ENCODE results near the gene SBK3.

SBK3 gene

DNA sequence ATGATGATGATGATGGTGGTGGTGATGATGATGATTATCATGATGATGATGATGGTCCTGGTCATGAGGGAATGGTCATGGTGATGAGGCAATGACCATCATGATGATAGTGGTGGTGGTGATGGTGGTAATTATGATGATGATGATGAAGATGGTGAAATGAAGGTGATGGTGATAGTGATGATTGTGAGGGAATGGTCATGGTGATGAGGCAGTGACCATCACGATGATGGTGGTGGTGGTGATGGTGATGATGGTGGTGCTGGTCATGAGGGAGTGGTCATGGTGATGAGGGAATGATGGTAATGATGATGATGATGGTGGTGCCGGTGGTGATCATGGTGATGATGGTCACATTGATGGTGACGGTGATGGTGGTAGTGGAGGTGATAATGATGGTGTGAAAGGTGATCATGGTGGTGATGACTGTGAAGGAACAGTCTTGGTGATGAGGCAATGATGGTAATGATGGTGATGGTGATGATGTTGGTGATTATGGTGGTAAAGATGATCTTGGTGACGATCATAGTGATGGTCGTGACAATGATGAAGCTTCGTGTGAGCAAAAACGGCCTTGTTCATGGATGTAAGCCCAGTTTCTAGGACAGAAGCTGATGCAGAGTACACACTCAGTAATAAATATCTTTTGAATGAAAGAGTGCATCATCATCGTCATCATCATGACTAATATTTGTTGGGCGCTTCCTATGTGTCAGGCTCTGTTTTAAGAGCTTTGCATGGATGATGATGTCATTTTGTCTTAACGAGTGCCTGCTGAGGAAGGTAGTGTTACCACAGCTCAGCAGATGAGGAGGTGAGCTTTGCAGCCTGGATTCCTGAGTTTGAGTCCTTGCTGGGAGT is 25.7 kb downstream of the SBK3 start (continued):
- TF ChIP-seq ZNF48 (tag by site-specific recombination; IDR thresholded peaks at IDR 0.05) = no peak
- TF ChIP-seq ZNF184 (tag by site-specific recombination; IDR thresholded peaks at IDR 0.05) = no peak; the same call in 1 of the 2 replicates
- TF ChIP-seq, protein P1, sequence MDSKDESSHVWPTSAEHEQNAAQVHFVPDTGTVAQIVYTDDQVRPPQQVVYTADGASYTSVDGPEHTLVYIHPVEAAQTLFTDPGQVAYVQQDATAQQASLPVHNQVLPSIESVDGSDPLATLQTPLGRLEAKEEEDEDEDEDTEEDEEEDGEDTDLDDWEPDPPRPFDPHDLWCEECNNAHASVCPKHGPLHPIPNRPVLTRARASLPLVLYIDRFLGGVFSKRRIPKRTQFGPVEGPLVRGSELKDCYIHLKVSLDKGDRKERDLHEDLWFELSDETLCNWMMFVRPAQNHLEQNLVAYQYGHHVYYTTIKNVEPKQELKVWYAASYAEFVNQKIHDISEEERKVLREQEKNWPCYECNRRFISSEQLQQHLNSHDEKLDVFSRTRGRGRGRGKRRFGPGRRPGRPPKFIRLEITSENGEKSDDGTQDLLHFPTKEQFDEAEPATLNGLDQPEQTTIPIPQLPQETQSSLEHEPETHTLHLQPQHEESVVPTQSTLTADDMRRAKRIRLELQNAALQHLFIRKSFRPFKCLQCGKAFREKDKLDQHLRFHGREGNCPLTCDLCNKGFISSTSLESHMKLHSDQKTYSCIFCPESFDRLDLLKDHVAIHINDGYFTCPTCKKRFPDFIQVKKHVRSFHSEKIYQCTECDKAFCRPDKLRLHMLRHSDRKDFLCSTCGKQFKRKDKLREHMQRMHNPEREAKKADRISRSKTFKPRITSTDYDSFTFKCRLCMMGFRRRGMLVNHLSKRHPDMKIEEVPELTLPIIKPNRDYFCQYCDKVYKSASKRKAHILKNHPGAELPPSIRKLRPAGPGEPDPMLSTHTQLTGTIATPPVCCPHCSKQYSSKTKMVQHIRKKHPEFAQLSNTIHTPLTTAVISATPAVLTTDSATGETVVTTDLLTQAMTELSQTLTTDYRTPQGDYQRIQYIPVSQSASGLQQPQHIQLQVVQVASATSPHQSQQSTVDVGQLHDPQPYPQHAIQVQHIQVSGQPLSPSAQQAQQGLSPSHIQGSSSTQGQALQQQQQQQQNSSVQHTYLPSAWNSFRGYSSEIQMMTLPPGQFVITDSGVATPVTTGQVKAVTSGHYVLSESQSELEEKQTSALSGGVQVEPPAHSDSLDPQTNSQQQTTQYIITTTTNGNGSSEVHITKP (tag by site-specific recombination; IDR thresholded peaks at IDR 0.05) = no peak
- no peak for TF ChIP-seq ZXDB (tag by site-specific recombination; IDR thresholded peaks at IDR 0.05)
- 0 out of 2 replicates have a peak, but pooled peaks have one; percentile 3 for TF ChIP-seq ZNF654 (tag by site-specific recombination; IDR thresholded peaks at IDR 0.05; ENCODE audit: low read depth)
- peak; percentile 75 for TF ChIP-seq ZNF211 (tag by site-specific recombination; IDR thresholded peaks at IDR 0.05; ENCODE audit: low read depth)
- TF ChIP-seq ZNF138 (tag by site-specific recombination; IDR thresholded peaks at IDR 0.05; ENCODE audit: borderline replicate concordance) = no peak
- TF ChIP-seq FEZF1 (tag by site-specific recombination; IDR thresholded peaks at IDR 0.05) = no peak
- TF ChIP-seq ZNF2 (tag by site-specific recombination; IDR thresholded peaks at IDR 0.05) = no peak
- TF ChIP-seq ZNF19 (tag by site-specific recombination; IDR thresholded peaks at IDR 0.05; ENCODE audit: low read depth) = no peak
- no peak for TF ChIP-seq ZNF132 (tag by site-specific recombination; IDR thresholded peaks at IDR 0.05; ENCODE audit: borderline replicate concordance)
- TF ChIP-seq SP2 (tag by site-specific recombination; IDR thresholded peaks at IDR 0.05) = 0 out of 2 replicates have a peak, but pooled peaks have one; percentile 15
- TF ChIP-seq ZNF777 (tag by site-specific recombination; IDR thresholded peaks at IDR 0.05; ENCODE audit: borderline replicate concordance) = peak; percentile 35
- no peak for TF ChIP-seq IKZF3 (tag by site-specific recombination; IDR thresholded peaks at IDR 0.05)
- TF ChIP-seq, protein P2, sequence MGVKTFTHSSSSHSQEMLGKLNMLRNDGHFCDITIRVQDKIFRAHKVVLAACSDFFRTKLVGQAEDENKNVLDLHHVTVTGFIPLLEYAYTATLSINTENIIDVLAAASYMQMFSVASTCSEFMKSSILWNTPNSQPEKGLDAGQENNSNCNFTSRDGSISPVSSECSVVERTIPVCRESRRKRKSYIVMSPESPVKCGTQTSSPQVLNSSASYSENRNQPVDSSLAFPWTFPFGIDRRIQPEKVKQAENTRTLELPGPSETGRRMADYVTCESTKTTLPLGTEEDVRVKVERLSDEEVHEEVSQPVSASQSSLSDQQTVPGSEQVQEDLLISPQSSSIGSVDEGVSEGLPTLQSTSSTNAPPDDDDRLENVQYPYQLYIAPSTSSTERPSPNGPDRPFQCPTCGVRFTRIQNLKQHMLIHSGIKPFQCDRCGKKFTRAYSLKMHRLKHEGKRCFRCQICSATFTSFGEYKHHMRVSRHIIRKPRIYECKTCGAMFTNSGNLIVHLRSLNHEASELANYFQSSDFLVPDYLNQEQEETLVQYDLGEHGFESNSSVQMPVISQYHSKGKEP (tag by site-specific recombination; IDR thresholded peaks at IDR 0.05) = no peak
- no peak for TF ChIP-seq ZNF510 (tag by site-specific recombination; IDR thresholded peaks at IDR 0.05; ENCODE audit: insufficient replicate concordance)
- TF ChIP-seq ZBTB8A (tag by site-specific recombination; IDR thresholded peaks at IDR 0.05) = no peak
- TF ChIP-seq ZNF426 (tag by site-specific recombination; IDR thresholded peaks at IDR 0.05) = no peak
- peak; percentile 93; the same call in 1 of the 2 replicates for TF ChIP-seq ZNF449 (tag by site-specific recombination; IDR thresholded peaks at IDR 0.05)
- peak; percentile 88 for TF ChIP-seq ZNF366 (tag by site-specific recombination; conservative IDR thresholded peaks at IDR 0.05)
- TF ChIP-seq ZNF398 (tag by site-specific recombination; IDR thresholded peaks at IDR 0.05) = peak; percentile 36; the same call in 1 of the 2 replicates
- no peak for TF ChIP-seq ZNF146 (tag by site-specific recombination; IDR thresholded peaks at IDR 0.05)
- no peak for TF ChIP-seq ZNF596 (tag by site-specific recombination; IDR thresholded peaks at IDR 0.05)
- TF ChIP-seq ZNF624 (tag by site-specific recombination; IDR thresholded peaks at IDR 0.05) = no peak
- TF ChIP-seq SALL2 (tag by site-specific recombination; IDR thresholded peaks at IDR 0.05; ENCODE audit: borderline replicate concordance) = peak; percentile 89
- TF ChIP-seq ZNF112 (tag by site-specific recombination; IDR thresholded peaks at IDR 0.05) = peak; percentile 64; the same call in 1 of the 2 replicates
- peak; percentile 69; the same call in 1 of the 2 replicates for TF ChIP-seq ZNF391 (tag by site-specific recombination; IDR thresholded peaks at IDR 0.05; ENCODE audit: borderline replicate concordance, low read depth)
- no peak for TF ChIP-seq ZNF626 (tag by site-specific recombination; IDR thresholded peaks at IDR 0.05)
- peak; percentile 12; the same call in 1 of the 2 replicates for TF ChIP-seq ZNF658 (tag by site-specific recombination; IDR thresholded peaks at IDR 0.05)
- TF ChIP-seq YY1 (tag by site-specific recombination; IDR thresholded peaks at IDR 0.05) = no peak
